OCI-LY3 (cell line): ENCODE measurements around the gene POU2AF1.

ENCODE experiments used
- CTCF ChIP-seq: fragments of 200-600, 300-600 bp; sonication (generic); IDR thresholded peaks from 2 replicates; pipeline ENCODE4 v1.5.1; 2014; ENCODE audit warnings: antibody characterized with exemption, low read length, low read depth
- EZH2phosphoT487 ChIP-seq: fragments of 200-600 bp; shearing (Covaris generic); IDR thresholded peaks from 2 replicates; pipeline ENCODE4 v1.6.1; 2018; ENCODE audit warnings: antibody characterized with exemption, mixed run types, low read depth

GRCh38 chr11:111310723-111311122 lies 68.4 kb downstream of the POU2AF1 start:
- TF ChIP-seq CTCF = no peak
- no peak for TF ChIP-seq EZH2phosphoT487
